Breast epithelium (tissue), 4 donors: ENCODE measurements around the gene PRR32. TPM values are rescaled to one million over a fixed set of nuclear protein-coding genes. Genes with fewer than 3 reads are reported as not detected.

Source experiments
- DNase-seq, 2 donors: peaks; one replicate each; pipeline ENCODE4 v3.0.0-alpha.2; 2019; ENCODE audit warnings: low spot score in 2 of 2
- H3K27ac ChIP-seq, 2 donors: fragments of 200-600 bp; sonication (generic) in 1 of 2; one replicate each; pipeline ENCODE4 v1.5.1; 2016 to 2019; ENCODE audit warnings: mild to moderate bottlenecking in 1 of 2
- H3K27me3 ChIP-seq, 2 donors: fragments of 200-600 bp; sonication (generic) in 1 of 2; one replicate each; pipeline versions ENCODE4 v1.5.1 to v1.6.0; 2017 to 2019; ENCODE audit warnings: control low read depth in 1 of 2, mild to moderate bottlenecking in 1 of 2
- H3K36me3 ChIP-seq: fragments of 200-600 bp; one replicate; pipeline ENCODE4 v1.5.1; 2019
- H3K4me1 ChIP-seq, 2 donors: fragments of 200-600 bp; sonication (generic); one replicate each; pipeline ENCODE4 v1.5.1; 2016 to 2019; ENCODE audit warnings: control low read depth in 1 of 2
- H3K4me3 ChIP-seq, 3 donors: fragments of 200-600 bp; sonication (generic); 1 replicate in 2 of 3; 2 replicates in 1 of 3; pipeline ENCODE4 v1.5.1; 2016 to 2019; ENCODE audit warnings: mild to moderate bottlenecking in 3 of 3, moderate library complexity in 2 of 3
- H3K9me3 ChIP-seq, 2 donors: fragments of 200-600 bp; sonication (generic) in 1 of 2; one replicate each; pipeline ENCODE4 v1.5.1; 2016 to 2019; ENCODE audit warnings: control low read depth in 1 of 2
- CTCF ChIP-seq, 3 donors: fragments of 450-650 bp; IDR thresholded peaks; one replicate each; pipeline ENCODE4 v1.5.1; 2016 to 2017; ENCODE audit warnings: antibody characterized with exemption in 3 of 3, mild to moderate bottlenecking in 3 of 3, moderate library complexity in 3 of 3
- POLR2A ChIP-seq: fragments of 450-650 bp; IDR thresholded peaks from one replicate; pipeline ENCODE4 v1.6.1; 2016; ENCODE audit warnings: antibody characterized with exemption, mild to moderate bottlenecking, moderate library complexity
- POLR2AphosphoS5 ChIP-seq, 3 donors: sonication (generic); formaldehyde crosslinking; IDR thresholded peaks; one replicate each; pipeline ENCODE4 v1.6.1; 2017; ENCODE audit warnings: antibody characterized with exemption in 3 of 3
- intact Hi-C: fragments of 100-400 bp; cut with DNase I; formaldehyde crosslinking; loops from one replicate; pipeline ENCODE4 v1.15.1; 2023; ENCODE audit warnings: low total_unique reads
- total RNA-seq, 3 donors: library from RNA; depleted of rRNA; stranded (reverse); fragments of >200 nt; gene quantifications; one replicate each; pipeline ENCODE4 v1.1.0, GENCODE V29; 2016

The PRR32 gene
- total RNA-seq, 3 donors from 2014 or later, result not detected

GRCh38 chrX:126855839-126856524 is 36.5 kb downstream of the PRR32 start:
- DNase-seq, result no peak
- intact Hi-C loops, result no loop called here
- TF ChIP-seq CTCF (IDR thresholded peaks at IDR 0.05), result no peak
- no peak for TF ChIP-seq POLR2AphosphoS5 (IDR thresholded peaks at IDR 0.05)
- no peak for TF ChIP-seq POLR2A
- Histone ChIP-seq H3K27ac (no peak overlapping the region), H3K27me3 (peaks cover 0 to 2% of the 10 kb centered on the region in 2 donors), H3K4me1 (no peaks in the 10 kb centered on the region), H3K36me3 (no peaks in the 10 kb centered on the region), H3K4me3 (no peak overlapping the region), H3K9me3 (no peaks in the 10 kb centered on the region)
